Stimulated activated effector memory CD8-positive, alpha-beta T cell treated with anti-CD3 and anti-CD28 coated beads, Interleukin-12 subunit alpha, Interleukin-12 subunit beta, amount 100 ng/mL, for 72 hours (primary cell): ENCODE results near the gene PADI1.
A peak's percentile ranks its signal among the peaks of the same experiment; 100 is the strongest.

Source experiments
- ATAC-seq: fragments of 150-1000 bp; cut with Tn5 transposase; 2 replicates; pipeline ENCODE4 v1.10.0; 2021
- DNase-seq, 2 donors: peaks; one replicate each; pipeline ENCODE4 v3.0.0; 2021 to 2022; ENCODE audit warnings: low spot score in 2 of 2
- H3K27ac Mint-ChIP-seq: one replicate; pipeline ENCODE4 v1.8.0; 2022; ENCODE audit warnings: mild to moderate bottlenecking, mixed read lengths
- H3K36me3 Mint-ChIP-seq: one replicate; pipeline ENCODE4 v1.8.0; 2022; ENCODE audit warnings: mild to moderate bottlenecking, mixed read lengths
- H3K4me1 Mint-ChIP-seq: one replicate; pipeline ENCODE4 v1.8.0; 2022; ENCODE audit warnings: mixed read lengths
- H3K4me3 Mint-ChIP-seq: one replicate; pipeline ENCODE4 v1.8.0; 2022; ENCODE audit warnings: mild to moderate bottlenecking, mixed read lengths
- H3K9me3 Mint-ChIP-seq: one replicate; pipeline ENCODE4 v1.8.0; 2022; ENCODE audit warnings: mixed read lengths

The PADI1 gene

GRCh38 chr1:17170571-17170970, 34.4 kb upstream of the PADI1 start:
- H3K9me3 Mint-ChIP-seq: no peaks in the 10 kb centered on the region
- ATAC-seq: no peak
- no peak overlapping the region for H3K4me3 Mint-ChIP-seq
- H3K4me1 Mint-ChIP-seq: peaks cover 8% of the 10 kb centered on the region
- H3K36me3 Mint-ChIP-seq: no peaks in the 10 kb centered on the region
- DNase-seq: no peak
- no peak overlapping the region for H3K27ac Mint-ChIP-seq

GRCh38 chr1:17173217-17173616, 31.7 kb upstream of the PADI1 start:
- H3K4me3 Mint-ChIP-seq: no peak overlapping the region
- no peak for DNase-seq
- no peak overlapping the region for H3K27ac Mint-ChIP-seq
- no peaks in the 10 kb centered on the region for H3K36me3 Mint-ChIP-seq
- ATAC-seq: no peak
- H3K9me3 Mint-ChIP-seq: no peaks in the 10 kb centered on the region
- peaks cover 8% of the 10 kb centered on the region for H3K4me1 Mint-ChIP-seq

- peaks cover 12% of the 10 kb centered on the region for H3K4me1 Mint-ChIP-seq
- no peaks in the 10 kb centered on the region for H3K9me3 Mint-ChIP-seq
- no peak overlapping the region for H3K4me3 Mint-ChIP-seq
- ATAC-seq (no peak), DNase-seq (no peak)
- H3K27ac Mint-ChIP-seq: no peak overlapping the region
- no peaks in the 10 kb centered on the region for H3K36me3 Mint-ChIP-seq
Observed at GRCh38 chr1:17176306-17177061, 28.4 kb upstream of the PADI1 start.

- Mint-ChIP-seq H3K36me3 (no peaks in the 10 kb centered on the region), H3K4me1 (peaks cover 19% of the 10 kb centered on the region), H3K27ac (no peak overlapping the region), H3K9me3 (no peaks in the 10 kb centered on the region), H3K4me3 (no peak overlapping the region)
- ATAC-seq (no peak), DNase-seq (no peak)
Observed at GRCh38 chr1:17177651-17178050, 27.3 kb upstream of the PADI1 start.

GRCh38 chr1:17181781-17182464, 23.0 kb upstream of the PADI1 start:
- peaks cover 18% of the 10 kb centered on the region for H3K4me1 Mint-ChIP-seq
- H3K27ac Mint-ChIP-seq: no peak overlapping the region
- H3K4me3 Mint-ChIP-seq: peak overlapping the region; percentile 29
- no peaks in the 10 kb centered on the region for H3K9me3 Mint-ChIP-seq
- no peak for DNase-seq
- no peaks in the 10 kb centered on the region for H3K36me3 Mint-ChIP-seq
- ATAC-seq: peak; percentile 40

- no peak for DNase-seq
- peaks cover 4% of the 10 kb centered on the region for H3K9me3 Mint-ChIP-seq
- no peaks in the 10 kb centered on the region for H3K36me3 Mint-ChIP-seq
- ATAC-seq: no peak
- no peak overlapping the region for H3K4me3 Mint-ChIP-seq
- H3K27ac Mint-ChIP-seq: no peak overlapping the region
- peaks cover 18% of the 10 kb centered on the region for H3K4me1 Mint-ChIP-seq
Observed at GRCh38 chr1:17183388-17184160, 21.4 kb upstream of the PADI1 start.

- peaks cover 18% of the 10 kb centered on the region for H3K4me1 Mint-ChIP-seq
- H3K9me3 Mint-ChIP-seq: peaks cover 10% of the 10 kb centered on the region
- no peak overlapping the region for H3K4me3 Mint-ChIP-seq
- H3K27ac Mint-ChIP-seq: no peak overlapping the region
- H3K36me3 Mint-ChIP-seq: no peaks in the 10 kb centered on the region
- no peak for ATAC-seq
- no peak for DNase-seq
Observed at GRCh38 chr1:17184161-17184665, 20.7 kb upstream of the PADI1 start.

- no peak for DNase-seq
- peaks cover 10% of the 10 kb centered on the region for H3K9me3 Mint-ChIP-seq
- no peaks in the 10 kb centered on the region for H3K36me3 Mint-ChIP-seq
- no peak overlapping the region for H3K27ac Mint-ChIP-seq
- ATAC-seq: no peak
- H3K4me3 Mint-ChIP-seq: no peak overlapping the region
- peaks cover 18% of the 10 kb centered on the region for H3K4me1 Mint-ChIP-seq
Observed at GRCh38 chr1:17184822-17185484, 20.0 kb upstream of the PADI1 start.

GRCh38 chr1:17185485-17185860, 19.5 kb upstream of the PADI1 start:
- peaks cover 10% of the 10 kb centered on the region for H3K9me3 Mint-ChIP-seq
- peaks cover 18% of the 10 kb centered on the region for H3K4me1 Mint-ChIP-seq
- ATAC-seq (no peak), DNase-seq (no peak)
- no peaks in the 10 kb centered on the region for H3K36me3 Mint-ChIP-seq
- H3K27ac Mint-ChIP-seq: peak overlapping the region; percentile 32
- no peak overlapping the region for H3K4me3 Mint-ChIP-seq

- ATAC-seq: no peak
- peaks cover 10% of the 10 kb centered on the region for H3K9me3 Mint-ChIP-seq
- H3K4me1 Mint-ChIP-seq: peaks cover 16% of the 10 kb centered on the region
- peak overlapping the region; percentile 32 for H3K27ac Mint-ChIP-seq
- no peaks in the 10 kb centered on the region for H3K36me3 Mint-ChIP-seq
- no peak for DNase-seq
- no peak overlapping the region for H3K4me3 Mint-ChIP-seq
Observed at GRCh38 chr1:17186216-17186909, 18.6 kb upstream of the PADI1 start.

GRCh38 chr1:17187051-17187450, 17.9 kb upstream of the PADI1 start:
- peaks cover 14% of the 10 kb centered on the region for H3K4me1 Mint-ChIP-seq
- H3K9me3 Mint-ChIP-seq: peaks cover 10% of the 10 kb centered on the region
- peaks cover 6% of the 10 kb centered on the region for H3K36me3 Mint-ChIP-seq
- no peak for DNase-seq
- no peak overlapping the region for H3K4me3 Mint-ChIP-seq
- H3K27ac Mint-ChIP-seq: no peak overlapping the region
- ATAC-seq: no peak

GRCh38 chr1:17188217-17188616, 16.7 kb upstream of the PADI1 start:
- no peak for ATAC-seq
- no peak overlapping the region for H3K4me3 Mint-ChIP-seq
- peaks cover 13% of the 10 kb centered on the region for H3K4me1 Mint-ChIP-seq
- peaks cover 6% of the 10 kb centered on the region for H3K36me3 Mint-ChIP-seq
- no peak overlapping the region for H3K27ac Mint-ChIP-seq
- peaks cover 10% of the 10 kb centered on the region for H3K9me3 Mint-ChIP-seq
- DNase-seq: no peak

GRCh38 chr1:17188889-17189631, 15.9 kb upstream of the PADI1 start:
- DNase-seq: no peak
- no peak for ATAC-seq
- H3K4me3 Mint-ChIP-seq: no peak overlapping the region
- H3K9me3 Mint-ChIP-seq: peaks cover 10% of the 10 kb centered on the region
- no peak overlapping the region for H3K27ac Mint-ChIP-seq
- H3K4me1 Mint-ChIP-seq: peaks cover 13% of the 10 kb centered on the region
- peaks cover 6% of the 10 kb centered on the region for H3K36me3 Mint-ChIP-seq

GRCh38 chr1:17189632-17189990, 15.3 kb upstream of the PADI1 start:
- Mint-ChIP-seq H3K27ac (no peak overlapping the region), H3K4me1 (peaks cover 13% of the 10 kb centered on the region), H3K36me3 (peaks cover 6% of the 10 kb centered on the region), H3K4me3 (no peak overlapping the region), H3K9me3 (peaks cover 10% of the 10 kb centered on the region)
- no peak for ATAC-seq
- DNase-seq: no peak
